ENCODE measurements around the gene CEP104. TPM values are rescaled to one million over a fixed set of nuclear protein-coding genes. Genes with fewer than 3 reads are reported as not detected.

CEP104 gene
- total RNA-seq, 5 donors from 2014 or later (not counting 1 experiment from before 2014, with no cell fraction given) = 39.9 to 64.7 (median 58.5) TPM

DNA sequence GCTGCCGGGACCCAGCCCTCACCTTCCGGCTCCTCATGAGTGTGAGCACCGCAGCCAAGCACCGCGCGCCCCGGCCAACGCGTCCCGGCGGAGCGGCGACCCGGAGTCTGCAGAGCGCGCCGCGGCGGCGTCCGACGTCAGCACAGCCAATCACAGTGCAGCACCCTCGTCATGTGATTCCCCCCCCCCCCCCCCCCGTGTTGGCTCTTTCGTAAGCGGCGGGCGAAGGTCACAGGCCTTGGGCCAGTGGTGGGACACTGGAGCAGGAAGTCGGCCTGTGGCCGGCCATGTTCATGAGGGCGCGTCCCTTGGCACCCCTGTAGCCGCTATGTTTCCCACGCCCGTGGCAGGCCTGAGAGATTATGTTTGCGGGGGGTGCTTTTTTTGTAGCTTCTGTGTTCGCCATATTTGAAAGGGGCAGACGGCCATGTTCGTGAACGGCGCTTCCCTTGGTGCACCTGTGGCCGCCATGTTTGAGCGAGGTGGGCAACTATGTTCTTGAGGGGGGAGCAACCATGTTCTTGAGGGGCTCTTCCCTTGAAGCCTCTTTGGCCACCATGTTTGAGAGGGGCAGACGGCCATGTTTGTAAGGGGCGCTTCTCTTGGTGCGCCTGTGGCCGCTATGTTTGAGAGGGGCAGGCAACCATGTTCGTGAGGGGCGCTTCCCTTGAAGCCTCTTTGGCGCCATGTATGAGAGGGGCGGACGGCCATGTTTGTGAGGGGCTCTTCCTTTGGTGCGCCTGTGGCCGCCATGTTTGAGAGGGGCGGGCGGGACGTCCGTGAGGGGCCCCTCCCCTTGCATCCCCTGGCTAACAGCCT lies 43.3 kb upstream of the CEP104 start, which contains the start of gene C1orf174:
TSS of gene C1orf174 (minus strand) at position 123 of the 819 bp plus-strand sequence. CDS start at position 37, 86 bp downstream.
- POLR2A ChIA-PET = interaction anchor here in 1 of 2 donors (0.5 kb wide), 1 partner anchor 45 kb away, joined by 3 read pairs; no protein-coding TSS in a partner anchor
- CTCF ChIA-PET = interaction anchor here in 1 of 2 donors (1.0 to 1.5 kb wide), 2 partner anchors 10 to 43 kb away, joined by 3 to 4 read pairs; partner anchors contain the start of gene DFFB
- peaks cover 28% of the 10 kb centered on the region for H3K36me3 Mint-ChIP-seq

DNA sequence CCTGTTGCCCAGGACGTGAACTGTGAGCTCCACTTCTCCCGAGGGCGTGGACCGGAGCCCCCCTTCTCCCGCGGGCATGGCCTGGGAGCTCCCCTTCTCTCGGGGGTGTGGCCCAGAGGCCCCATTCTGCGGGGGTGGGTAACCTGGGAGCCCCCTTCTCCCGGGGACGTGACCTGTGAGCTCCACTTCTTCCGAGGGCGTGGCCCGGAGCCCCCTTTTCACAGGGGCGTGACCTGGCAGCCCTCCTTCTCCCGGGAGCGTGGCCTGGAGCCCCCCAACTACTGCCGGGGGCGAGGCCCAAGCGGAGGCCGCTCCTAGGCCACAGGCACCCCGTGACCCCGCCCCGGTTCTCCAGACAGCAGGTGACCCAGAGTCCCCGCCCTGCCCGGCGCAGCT lies 42.7 kb upstream of the CEP104 start:
- no peaks in the 10 kb centered on the region for H3K27me3 ChIP-seq (replicated peaks in 1 of 2; ENCODE audit: control insufficient read depth in 2 of 2, extremely low read depth in 1 of 2, insufficient read depth in 2 of 2, low read length in 1 of 2)
- peaks cover 29% of the 10 kb centered on the region for H3K36me3 Mint-ChIP-seq
- peak overlapping the region; percentile 69 to 82 for H3K4me3 ChIP-seq (ENCODE audit: control insufficient read depth in 1 of 2, extremely low read depth in 1 of 2, low read length in 1 of 2)
- H3K27ac ChIP-seq (ENCODE audit: low read length) = peak overlapping the region; percentile 83
- ChIA-PET POLR2A (interaction anchor here in 1 of 2 donors (0.5 kb wide), 1 partner anchor 45 kb away, joined by 3 read pairs; no protein-coding TSS in a partner anchor), CTCF (interaction anchor here in 1 of 2 donors (1.0 to 1.5 kb wide), 2 partner anchors 9 to 42 kb away, joined by 3 to 4 read pairs; partner anchors contain the start of gene DFFB)
- H3K36me3 ChIP-seq (ENCODE audit: control insufficient read depth in 2 of 2, extremely low read depth in 1 of 2, insufficient read depth in 1 of 2, low read length in 1 of 2) = peaks cover 0 to 11% of the 10 kb centered on the region in 2 donors
- no peaks in the 10 kb centered on the region for H3K9me3 ChIP-seq
- H3K4me1 ChIP-seq (ENCODE audit: control insufficient read depth in 1 of 2, extremely low read depth in 1 of 2, insufficient read depth in 2 of 2, low read length in 2 of 2) = peaks cover 17 to 50% of the 10 kb centered on the region in 2 experiments
- H3K27me3 Mint-ChIP-seq = no peaks in the 10 kb centered on the region
- peaks cover 4 to 9% (median 7%) of the 10 kb centered on the region in 3 donors for H3K9me3 Mint-ChIP-seq
- peak overlapping the region; percentile 92 to 98 for H3K27ac Mint-ChIP-seq
- ATAC-seq (replicated peaks in 1 of 4) (no peak), DNase-seq (peak in 4 of 35 experiments; percentile 7 to 26 (median 22))
- peaks cover 54 to 59% (median 55%) of the 10 kb centered on the region in 3 donors for H3K4me1 Mint-ChIP-seq
- WGBS (ENCODE audit: insufficient coverage) = 0% methylated on average over 26 of the region's 26 CpGs
- H3K4me3 Mint-ChIP-seq = peak overlapping the region; percentile 86 to 92 (median 91)

More for the DNA sequence above, 43.3 kb upstream of the CEP104 start, which contains the start of gene C1orf174:
- Histone ChIP-seq H3K27ac (ENCODE audit: low read length) (peak within 1 kb of the TSS; percentile 89), H3K27me3 (replicated peaks in 1 of 2; ENCODE audit: control insufficient read depth in 2 of 2, extremely low read depth in 1 of 2, insufficient read depth in 2 of 2, low read length in 1 of 2) (no peaks in the 10 kb centered on the region), H3K36me3 (ENCODE audit: control insufficient read depth in 2 of 2, extremely low read depth in 1 of 2, insufficient read depth in 1 of 2, low read length in 1 of 2) (peaks cover 0 to 5% of the 10 kb centered on the region in 2 donors), H3K9me3 (no peaks in the 10 kb centered on the region), H3K4me3 (ENCODE audit: control insufficient read depth in 1 of 2, extremely low read depth in 1 of 2, low read length in 1 of 2) (peak within 1 kb of the TSS; percentile 69 to 82), H3K4me1 (ENCODE audit: control insufficient read depth in 1 of 2, extremely low read depth in 1 of 2, insufficient read depth in 2 of 2, low read length in 2 of 2) (peaks cover 17 to 52% of the 10 kb centered on the region in 2 experiments)
- WGBS (ENCODE audit: insufficient coverage) = under 1% methylated on average over 35 of the region's 58 CpGs
- peaks cover 4 to 9% (median 7%) of the 10 kb centered on the region in 3 donors for H3K9me3 Mint-ChIP-seq
- peak; percentile 83 to 85 (median 84) for ATAC-seq (replicated peaks in 1 of 4)
- peak within 1 kb of the TSS; percentile 86 to 92 (median 91) for H3K4me3 Mint-ChIP-seq
- H3K4me1 Mint-ChIP-seq = peaks cover 54 to 59% (median 55%) of the 10 kb centered on the region in 3 donors
- peak; percentile 87 to 99 (median 96) for DNase-seq
- H3K27ac Mint-ChIP-seq = peak within 1 kb of the TSS; percentile 92 to 98
- no peaks in the 10 kb centered on the region for H3K27me3 Mint-ChIP-seq

DNA sequence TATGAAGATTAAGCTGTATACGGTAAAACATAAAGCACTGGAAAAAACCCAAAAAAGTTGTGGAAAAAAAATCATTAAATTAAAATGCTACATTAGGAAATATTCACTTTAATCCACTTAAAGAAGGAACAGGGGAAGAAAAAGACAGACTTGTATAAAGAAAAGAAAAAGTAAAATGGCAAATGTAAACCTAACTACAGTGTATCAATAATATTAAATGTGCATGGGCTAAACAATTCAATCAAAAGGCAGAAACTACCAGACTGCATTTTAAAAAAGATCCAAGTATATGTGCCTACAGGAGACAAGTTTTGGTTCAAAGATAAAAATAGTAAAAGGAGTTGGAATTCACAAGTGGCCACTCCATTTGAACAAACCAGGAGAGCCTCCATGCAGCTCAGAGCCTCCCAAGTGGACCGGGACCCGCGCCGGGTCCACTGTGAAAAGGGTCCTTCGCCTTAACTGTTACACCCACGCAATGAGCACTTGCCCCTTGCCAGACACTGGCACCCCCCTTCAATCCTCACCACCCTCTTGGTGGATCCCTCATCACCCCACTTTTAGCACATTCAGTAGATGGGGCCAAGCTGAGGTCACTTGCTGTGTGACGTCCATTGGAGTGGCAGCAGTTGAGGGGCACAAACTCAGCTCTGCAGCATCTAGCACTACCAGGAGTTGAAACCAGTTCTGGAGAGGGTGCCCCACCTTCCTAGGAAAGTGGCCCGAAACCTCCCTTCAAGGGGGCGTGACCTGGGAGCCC lies 42.2 kb upstream of the CEP104 start:
- Mint-ChIP-seq H3K36me3 (peaks cover 29% of the 10 kb centered on the region), H3K27ac (peak overlapping the region; percentile 86 to 91), H3K27me3 (no peaks in the 10 kb centered on the region), H3K9me3 (peaks cover 4 to 9% (median 7%) of the 10 kb centered on the region in 3 donors), H3K4me1 (peaks cover 52 to 55% (median 54%) of the 10 kb centered on the region in 3 donors), H3K4me3 (peak overlapping the region; percentile 86 to 92 (median 91))
- Histone ChIP-seq H3K4me3 (ENCODE audit: control insufficient read depth in 1 of 2, extremely low read depth in 1 of 2, low read length in 1 of 2) (peak overlapping the region; percentile 69 to 82), H3K9me3 (no peaks in the 10 kb centered on the region), H3K4me1 (ENCODE audit: control insufficient read depth in 1 of 2, extremely low read depth in 1 of 2, insufficient read depth in 2 of 2, low read length in 2 of 2) (peaks cover 17 to 46% of the 10 kb centered on the region in 2 experiments), H3K27me3 (replicated peaks in 1 of 2; ENCODE audit: control insufficient read depth in 2 of 2, extremely low read depth in 1 of 2, insufficient read depth in 2 of 2, low read length in 1 of 2) (no peaks in the 10 kb centered on the region), H3K27ac (ENCODE audit: low read length) (peak overlapping the region; percentile 83), H3K36me3 (ENCODE audit: control insufficient read depth in 2 of 2, extremely low read depth in 1 of 2, insufficient read depth in 1 of 2, low read length in 1 of 2) (peaks cover 0 to 11% of the 10 kb centered on the region in 2 donors)
- 49% methylated on average over 8 of the region's 10 CpGs for WGBS (ENCODE audit: insufficient coverage)
- DNase-seq (no peak), ATAC-seq (replicated peaks in 1 of 4) (no peak)
- ChIA-PET POLR2A (interaction anchor here in 1 of 2 donors (0.5 kb wide), 1 partner anchor 44 kb away, joined by 3 read pairs; no protein-coding TSS in a partner anchor), CTCF (interaction anchor here in 1 of 2 donors (1.0 to 1.5 kb wide), 2 partner anchors 8 to 41 kb away, joined by 3 to 4 read pairs; partner anchors contain the start of gene DFFB)

DNA sequence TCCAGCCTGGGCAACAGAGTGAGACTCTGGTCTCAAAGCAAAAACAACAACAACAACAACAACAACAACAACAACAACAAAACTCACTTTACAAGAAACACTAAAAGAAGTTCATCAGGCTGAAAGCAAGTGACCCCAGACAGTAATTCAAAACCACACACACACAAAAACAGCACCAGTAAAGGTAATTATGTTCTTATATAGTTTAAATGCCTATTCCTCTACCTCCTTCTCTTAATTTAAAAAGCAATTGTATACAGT lies 41.4 kb upstream of the CEP104 start:
- Mint-ChIP-seq H3K4me3 (peak overlapping the region; percentile 86 to 92 (median 91)), H3K9me3 (peaks cover 4 to 9% (median 7%) of the 10 kb centered on the region in 3 donors), H3K27ac (no peak overlapping the region), H3K4me1 (peaks cover 45 to 49% (median 47%) of the 10 kb centered on the region in 3 donors), H3K27me3 (no peaks in the 10 kb centered on the region), H3K36me3 (peaks cover 31% of the 10 kb centered on the region)
- ChIA-PET POLR2A (no interaction called here), CTCF (no interaction called here)
- Histone ChIP-seq H3K4me3 (ENCODE audit: control insufficient read depth in 1 of 2, extremely low read depth in 1 of 2, low read length in 1 of 2) (no peak overlapping the region), H3K36me3 (ENCODE audit: control insufficient read depth in 2 of 2, extremely low read depth in 1 of 2, insufficient read depth in 1 of 2, low read length in 1 of 2) (peaks cover 0 to 11% of the 10 kb centered on the region in 2 donors), H3K27me3 (replicated peaks in 1 of 2; ENCODE audit: control insufficient read depth in 2 of 2, extremely low read depth in 1 of 2, insufficient read depth in 2 of 2, low read length in 1 of 2) (no peaks in the 10 kb centered on the region), H3K9me3 (no peaks in the 10 kb centered on the region), H3K27ac (ENCODE audit: low read length) (no peak overlapping the region), H3K4me1 (ENCODE audit: control insufficient read depth in 1 of 2, extremely low read depth in 1 of 2, insufficient read depth in 2 of 2, low read length in 2 of 2) (peaks cover 14 to 38% of the 10 kb centered on the region in 2 experiments)
- ATAC-seq (replicated peaks in 1 of 4) (no peak), DNase-seq (no peak)

DNA sequence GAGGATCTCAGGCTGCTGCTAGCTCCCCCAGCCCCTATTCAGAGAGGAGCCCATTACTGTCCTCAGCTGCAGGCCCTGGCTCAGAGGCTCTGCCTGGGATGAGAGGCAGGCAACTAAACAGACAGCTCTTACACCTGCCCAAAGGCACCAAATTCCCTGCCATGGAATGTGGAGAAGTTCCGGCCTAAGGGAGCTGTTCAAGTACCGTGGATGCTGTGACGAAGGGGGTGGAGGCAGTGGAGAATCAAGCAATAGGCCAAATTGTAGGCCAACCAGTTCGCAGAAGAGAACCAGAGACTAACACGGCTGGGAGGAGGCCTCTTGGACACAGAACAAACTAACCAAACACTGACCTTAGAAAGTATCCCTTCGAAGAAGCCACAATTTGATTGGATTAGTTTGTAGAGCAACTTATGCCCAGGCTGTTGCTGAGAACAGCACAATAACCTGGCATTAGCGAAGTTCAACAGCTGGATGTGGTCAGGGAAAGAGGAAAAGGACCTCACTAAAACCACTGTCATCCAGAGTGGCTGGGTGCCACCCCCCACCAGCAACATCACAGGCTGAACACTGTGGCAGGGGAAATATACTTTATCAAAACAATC lies 39.5 kb upstream of the CEP104 start:
- POLR2A ChIA-PET = no interaction called here
- WGBS (ENCODE audit: insufficient coverage) = no CpG with 5 or more reads among the region's 7 CpGs

More for the DNA sequence above, 39.5 kb upstream of the CEP104 start:
- H3K4me3 ChIP-seq (ENCODE audit: control insufficient read depth in 1 of 2, extremely low read depth in 1 of 2, low read length in 1 of 2) = no peak overlapping the region
- Mint-ChIP-seq H3K9me3 (peaks cover 4 to 9% (median 7%) of the 10 kb centered on the region in 3 donors), H3K4me1 (peaks cover 28 to 36% (median 36%) of the 10 kb centered on the region in 3 donors), H3K4me3 (no peak overlapping the region), H3K27ac (no peak overlapping the region), H3K36me3 (peaks cover 34% of the 10 kb centered on the region), H3K27me3 (no peaks in the 10 kb centered on the region)
- DNase-seq (no peak), ATAC-seq (replicated peaks in 1 of 4) (no peak)
- H3K36me3 ChIP-seq (ENCODE audit: control insufficient read depth in 2 of 2, extremely low read depth in 1 of 2, insufficient read depth in 1 of 2, low read length in 1 of 2) = peaks cover 0 to 18% of the 10 kb centered on the region in 2 donors
- H3K27ac ChIP-seq (ENCODE audit: low read length) = no peak overlapping the region
- peaks cover 4 to 22% of the 10 kb centered on the region in 2 experiments for H3K4me1 ChIP-seq (ENCODE audit: control insufficient read depth in 1 of 2, extremely low read depth in 1 of 2, insufficient read depth in 2 of 2, low read length in 2 of 2)
- H3K27me3 ChIP-seq (replicated peaks in 1 of 2; ENCODE audit: control insufficient read depth in 2 of 2, extremely low read depth in 1 of 2, insufficient read depth in 2 of 2, low read length in 1 of 2) = no peaks in the 10 kb centered on the region
- CTCF ChIA-PET = no interaction called here
- H3K9me3 ChIP-seq = no peaks in the 10 kb centered on the region

All from T-cell (primary cell).